Neutrophil (primary cell): ENCODE results near the gene SMAD6.

Source experiments
- H3K27ac ChIP-seq: fragments of 200-600 bp; sonication (generic); 2 replicates; pipeline ENCODE4 v1.5.1; 2016; ENCODE audit warnings: mild to moderate bottlenecking, moderate library complexity
- H3K27me3 ChIP-seq: fragments of 200-600 bp; sonication (generic); 2 replicates; pipeline ENCODE4 v1.6.0; 2016; ENCODE audit warnings: mild to moderate bottlenecking
- H3K36me3 ChIP-seq: fragments of 200-600 bp; sonication (generic); 2 replicates; pipeline ENCODE4 v1.5.1; 2017
- H3K4me1 ChIP-seq, 2 experiments: fragments of 200-600 bp in 1 of 2; sonication (generic) in 1 of 2; 1 replicate in 1 of 2; 2 replicates in 1 of 2; pipeline versions ENCODE4 v1.5.1 to v1.6.1; 2013 to 2016; ENCODE audit warnings: low read depth in 1 of 2, low read length in 1 of 2, mild to moderate bottlenecking in 1 of 2, moderate library complexity in 1 of 2; ENCODE audit not compliant: control insufficient read depth in 1 of 2, insufficient read depth in 1 of 2
- H3K4me3 ChIP-seq, 2 experiments: fragments of 200-600 bp in 1 of 2; sonication (generic) in 1 of 2; 1 replicate in 1 of 2; 2 replicates in 1 of 2; pipeline ENCODE4 v1.5.1; 2013 to 2016; ENCODE audit warnings: low read depth in 1 of 2, low read length in 1 of 2, mild to moderate bottlenecking in 1 of 2, moderate library complexity in 1 of 2
- H3K9me3 ChIP-seq: fragments of 200-600 bp; sonication (generic); 2 replicates; pipeline ENCODE4 v1.5.1; 2016
- CTCF ChIP-seq: fragments of 200-600 bp; sonication (generic); IDR thresholded peaks from 2 replicates; pipeline ENCODE4 v1.5.1; 2016; ENCODE audit warnings: antibody characterized with exemption

Gene SMAD6

DNA sequence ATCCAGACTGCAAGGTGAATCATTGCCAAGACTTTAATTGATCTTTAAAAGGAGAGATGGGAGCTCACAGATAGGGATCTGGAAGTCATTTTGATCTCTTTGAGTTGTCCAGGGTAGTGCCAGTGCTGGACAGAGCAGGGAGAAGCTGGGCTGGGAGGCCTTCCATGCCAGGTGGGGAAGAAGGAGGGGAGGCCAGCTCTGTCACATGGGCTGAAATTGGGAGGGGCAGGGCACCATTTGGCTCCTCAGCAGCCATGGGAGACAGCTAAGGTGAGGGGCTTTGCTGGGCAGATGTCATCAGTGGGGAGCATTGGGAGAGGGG, 23.4 kb downstream of the SMAD6 start:
- no peaks in the 10 kb centered on the region for H3K4me1 ChIP-seq
- H3K9me3 ChIP-seq = no peaks in the 10 kb centered on the region
- H3K27ac ChIP-seq = no peak overlapping the region
- H3K36me3 ChIP-seq = no peaks in the 10 kb centered on the region
- no peak overlapping the region for H3K4me3 ChIP-seq
- no peak for TF ChIP-seq CTCF
- H3K27me3 ChIP-seq = no peaks in the 10 kb centered on the region

DNA sequence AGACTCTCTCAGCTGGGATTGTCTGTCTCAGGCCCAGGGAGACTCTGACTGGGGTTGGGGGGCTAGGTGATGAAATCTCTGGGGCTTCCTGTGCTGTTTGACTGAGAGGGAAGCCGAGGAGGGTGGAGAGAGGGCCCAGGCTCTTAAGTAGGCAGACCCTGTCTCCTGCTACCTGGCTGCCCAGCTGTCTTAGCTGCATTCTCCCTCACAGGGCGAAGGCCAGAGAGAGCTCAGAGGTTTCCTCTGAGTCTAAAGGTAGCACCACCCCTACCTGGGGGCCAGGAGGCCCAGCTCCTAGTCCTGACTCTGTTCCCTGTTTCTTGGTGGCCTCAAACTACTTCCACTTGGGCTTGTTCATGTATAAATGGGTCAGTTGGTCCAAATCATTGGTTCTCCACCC, 24.4 kb downstream of the SMAD6 start:
- no peaks in the 10 kb centered on the region for H3K27me3 ChIP-seq
- no peaks in the 10 kb centered on the region for H3K4me1 ChIP-seq
- H3K9me3 ChIP-seq = no peaks in the 10 kb centered on the region
- no peak overlapping the region for H3K27ac ChIP-seq
- no peak overlapping the region for H3K4me3 ChIP-seq
- H3K36me3 ChIP-seq = no peaks in the 10 kb centered on the region
- TF ChIP-seq CTCF = no peak

DNA sequence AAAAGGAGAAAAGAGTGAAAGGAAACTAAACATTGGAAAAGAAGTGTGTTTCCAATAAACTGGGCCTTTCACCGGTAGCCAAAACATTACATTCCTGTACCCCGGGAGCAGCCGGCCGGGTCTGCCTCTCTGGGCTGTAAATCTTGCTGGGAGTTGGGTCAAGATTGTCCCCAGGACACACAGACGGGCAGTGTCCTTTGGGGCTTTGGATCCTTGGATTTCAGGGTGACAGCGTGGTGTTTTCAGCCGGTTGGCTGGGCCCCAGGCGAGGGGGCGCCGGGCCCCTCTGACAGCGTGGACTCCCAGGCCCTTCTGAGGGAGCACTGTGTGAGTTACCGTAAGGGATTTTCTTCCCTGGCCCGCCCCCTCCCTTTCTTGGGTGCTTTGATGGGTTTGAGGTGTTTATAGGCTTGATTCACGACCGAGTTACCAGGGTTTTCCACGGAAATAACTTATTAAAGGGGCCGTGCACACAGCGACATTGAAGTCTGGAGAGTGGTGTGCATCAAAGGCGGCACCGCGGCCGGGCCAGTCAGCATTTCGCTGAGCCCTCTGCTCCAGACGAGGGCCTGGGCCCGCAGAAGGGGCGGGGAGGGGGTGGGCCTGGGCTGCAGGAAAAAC, 27.4 kb downstream of the SMAD6 start:
- no peaks in the 10 kb centered on the region for H3K9me3 ChIP-seq
- H3K4me1 ChIP-seq = no peaks in the 10 kb centered on the region
- H3K4me3 ChIP-seq = no peak overlapping the region
- TF ChIP-seq CTCF = no peak
- no peaks in the 10 kb centered on the region for H3K36me3 ChIP-seq
- no peaks in the 10 kb centered on the region for H3K27me3 ChIP-seq
- no peak overlapping the region for H3K27ac ChIP-seq

DNA sequence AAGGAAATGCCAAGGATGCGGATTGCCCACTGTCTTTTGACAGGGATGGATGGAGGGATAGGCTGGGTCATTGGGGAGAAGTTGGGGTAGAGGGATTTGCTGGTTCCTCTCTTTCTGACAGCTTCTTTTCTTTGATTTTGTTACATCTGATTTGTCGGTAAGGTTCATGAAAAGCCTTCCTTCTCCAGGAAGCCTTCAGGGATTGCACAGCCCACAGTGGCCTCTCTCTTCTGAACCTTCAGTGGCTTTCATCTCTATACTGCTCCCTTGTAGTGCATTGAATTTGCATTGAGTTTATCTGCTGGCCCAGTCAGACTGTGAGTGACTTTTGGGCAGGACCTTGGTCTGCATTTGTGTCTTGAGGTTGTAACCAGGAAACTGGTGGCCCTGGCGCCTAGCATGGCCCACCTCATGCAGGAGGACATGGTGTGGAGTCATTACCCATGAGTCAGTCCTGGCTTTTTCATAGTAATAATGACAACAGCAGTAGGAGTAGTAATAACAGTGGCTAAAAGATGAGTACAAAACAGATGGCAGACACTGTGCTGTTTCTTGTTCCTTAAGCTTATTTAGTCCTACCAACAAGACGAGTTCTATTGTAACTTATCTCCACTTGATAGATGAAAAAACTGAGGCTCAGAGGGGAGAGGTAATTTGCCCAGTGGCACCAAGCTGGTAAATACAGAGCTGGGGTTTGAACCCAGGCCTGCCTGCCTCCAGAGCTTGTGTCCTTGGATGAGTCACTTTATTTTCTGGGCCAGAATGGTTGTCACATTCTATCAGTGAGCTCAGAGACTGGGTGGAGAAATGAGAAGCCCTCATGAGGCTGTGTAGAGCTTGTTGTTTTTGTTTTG, 28.4 kb downstream of the SMAD6 start:
- Histone ChIP-seq H3K4me1 (no peaks in the 10 kb centered on the region), H3K27me3 (no peaks in the 10 kb centered on the region), H3K36me3 (no peaks in the 10 kb centered on the region), H3K27ac (no peak overlapping the region), H3K4me3 (no peak overlapping the region), H3K9me3 (no peaks in the 10 kb centered on the region)
- no peak for TF ChIP-seq CTCF

- no peaks in the 10 kb centered on the region for H3K27me3 ChIP-seq
- no peaks in the 10 kb centered on the region for H3K4me1 ChIP-seq
- H3K27ac ChIP-seq = no peak overlapping the region
- H3K36me3 ChIP-seq = no peaks in the 10 kb centered on the region
- TF ChIP-seq CTCF = no peak
- H3K9me3 ChIP-seq = no peaks in the 10 kb centered on the region
- no peak overlapping the region for H3K4me3 ChIP-seq
These were observed 31.9 kb downstream of the SMAD6 start for GRCh38 chr15:66733976-66734375.
